ENCODE results near the gene DAB1.
"Not testable (repeated sequence)": the region's sequence is repeated elsewhere in the genome, so short reads cannot be mapped to it uniquely, and the experiment has no call there.

DAB1 gene

GRCh38 chr1:57270927-57271698, 152.7 kb downstream of the DAB1 start:
- DNase-seq (ENCODE audit: low read depth): no peak

GRCh38 chr1:57269630-57270225, 154.1 kb downstream of the DAB1 start:
- no peak for DNase-seq (ENCODE audit: low read depth)

- no peak for DNase-seq (ENCODE audit: low read depth)
These were observed 158.8 kb downstream of the DAB1 start for GRCh38 chr1:57265104-57265503.

- DNase-seq (ENCODE audit: low read depth): no peak
These were observed 161.4 kb downstream of the DAB1 start for GRCh38 chr1:57262472-57262871.

- no peak for DNase-seq (ENCODE audit: low read depth)
These were observed 165.1 kb downstream of the DAB1 start for GRCh38 chr1:57258557-57259325.

GRCh38 chr1:57255945-57256344, 167.9 kb downstream of the DAB1 start:
- no peak for DNase-seq (ENCODE audit: low read depth)

GRCh38 chr1:57254022-57254421, 169.8 kb downstream of the DAB1 start:
- no peak for DNase-seq (ENCODE audit: low read depth)

- DNase-seq (ENCODE audit: low read depth): no peak
These were observed 171.1 kb downstream of the DAB1 start for GRCh38 chr1:57252597-57253294.

- DNase-seq (ENCODE audit: low read depth): no peak
These were observed 173.8 kb downstream of the DAB1 start for GRCh38 chr1:57250021-57250420.

GRCh38 chr1:57249511-57249910, 174.3 kb downstream of the DAB1 start:
- no peak for DNase-seq (ENCODE audit: low read depth)

- DNase-seq (ENCODE audit: low read depth): no peak
These were observed 175.0 kb downstream of the DAB1 start for GRCh38 chr1:57248830-57249229.

- DNase-seq (ENCODE audit: low read depth): no peak
These were observed 185.6 kb downstream of the DAB1 start for GRCh38 chr1:57238233-57238781.

GRCh38 chr1:57235730-57236510, 187.9 kb downstream of the DAB1 start:
- no peak for DNase-seq (ENCODE audit: low read depth)

- no peak for DNase-seq (ENCODE audit: low read depth)
These were observed 189.4 kb downstream of the DAB1 start for GRCh38 chr1:57234459-57234858.

GRCh38 chr1:57232500-57232899, 191.4 kb downstream of the DAB1 start:
- no peak for DNase-seq (ENCODE audit: low read depth)

- DNase-seq (ENCODE audit: low read depth): no peak
These were observed 193.9 kb downstream of the DAB1 start for GRCh38 chr1:57229998-57230397.

- DNase-seq (ENCODE audit: low read depth): no peak
These were observed 194.8 kb downstream of the DAB1 start for GRCh38 chr1:57229076-57229475.

- no peak for DNase-seq (ENCODE audit: low read depth)
These were observed 201.1 kb downstream of the DAB1 start for GRCh38 chr1:57222801-57223200.

- DNase-seq (ENCODE audit: low read depth): no peak
These were observed 201.6 kb downstream of the DAB1 start for GRCh38 chr1:57222307-57222706.

- DNase-seq (ENCODE audit: low read depth): not testable (repeated sequence)
These were observed 203.0 kb downstream of the DAB1 start for GRCh38 chr1:57220905-57221304.

GRCh38 chr1:57218487-57219079, 205.3 kb downstream of the DAB1 start:
- DNase-seq (ENCODE audit: low read depth): no peak
